Measurements from ENCODE around the gene P3H1.

P3H1 gene

GRCh38 chr1:42765832-42766740, 742 bp downstream of the P3H1 start (continued):
- TF ChIP-seq HIC1 (tag by site-specific recombination; IDR thresholded peaks at IDR 0.05) (no peak), ZNF2 (tag by site-specific recombination; IDR thresholded peaks at IDR 0.05) (peak; percentile 18; the same call in 1 of the 2 replicates), WT1 (tag by site-specific recombination; IDR thresholded peaks at IDR 0.05) (no peak), ZFP69B (tag by site-specific recombination; IDR thresholded peaks at IDR 0.05) (no peak), HOXA7 (CRISPR knock-in tag; IDR thresholded peaks at IDR 0.05; ENCODE audit: borderline replicate concordance) (no peak), MEIS1 (CRISPR knock-in tag; IDR thresholded peaks at IDR 0.05; ENCODE audit: borderline replicate concordance) (no peak), ZNF658 (tag by site-specific recombination; IDR thresholded peaks at IDR 0.05) (no peak), ZNF16 (tag by site-specific recombination; IDR thresholded peaks at IDR 0.05; ENCODE audit: low read depth) (no peak), ZNF335 (tag by site-specific recombination; conservative IDR thresholded peaks at IDR 0.05) (peak; percentile 89), ZNF514 (tag by site-specific recombination; IDR thresholded peaks at IDR 0.05) (no peak), ZFHX2 (tag by site-specific recombination; conservative IDR thresholded peaks at IDR 0.05) (peak; percentile 44), ZNF645 (tag by site-specific recombination; IDR thresholded peaks at IDR 0.05) (no peak), ZNF19 (tag by site-specific recombination; IDR thresholded peaks at IDR 0.05; ENCODE audit: low read depth) (no peak), ZNF10 (tag by site-specific recombination; IDR thresholded peaks at IDR 0.05) (peak; percentile 38; the same call in 1 of the 2 replicates), ZNF580 (tag by site-specific recombination; IDR thresholded peaks at IDR 0.05) (no peak), ZNF214 (tag by site-specific recombination; IDR thresholded peaks at IDR 0.05; ENCODE audit: borderline replicate concordance) (no peak), SP3 (tag by site-specific recombination; IDR thresholded peaks at IDR 0.05) (no peak), ZBTB21 (tag by site-specific recombination; IDR thresholded peaks at IDR 0.05) (no peak; the same call in 1 of the 2 replicates), ZIC2 (tag by site-specific recombination; IDR thresholded peaks at IDR 0.05) (no peak), RBAK (tag by site-specific recombination; IDR thresholded peaks at IDR 0.05) (no peak), ZNF394 (tag by site-specific recombination; IDR thresholded peaks at IDR 0.05; ENCODE audit: borderline replicate concordance) (0 out of 2 replicates have a peak, but pooled peaks have one; percentile 12), ZNF610 (tag by site-specific recombination; IDR thresholded peaks at IDR 0.05; ENCODE audit: borderline replicate concordance) (no peak), ZNF366 (tag by site-specific recombination; conservative IDR thresholded peaks at IDR 0.05) (no peak; the same call in 1 of the 2 replicates), REST (tag by site-specific recombination; IDR thresholded peaks at IDR 0.05) (no peak), ZNF530 (tag by site-specific recombination; IDR thresholded peaks at IDR 0.05; ENCODE audit: low read depth) (no peak), ZNF433 (tag by site-specific recombination; IDR thresholded peaks at IDR 0.05; ENCODE audit: low read depth) (no peak), YY2 (tag by site-specific recombination; IDR thresholded peaks at IDR 0.05) (no peak), ZNF221 (tag by site-specific recombination; IDR thresholded peaks at IDR 0.05; ENCODE audit: borderline replicate concordance) (no peak), ZNF670 (tag by site-specific recombination; IDR thresholded peaks at IDR 0.05; ENCODE audit: low read depth) (no peak), MYNN (tag by site-specific recombination; IDR thresholded peaks at IDR 0.05; ENCODE audit: borderline replicate concordance) (no peak), ZNF571 (tag by site-specific recombination; IDR thresholded peaks at IDR 0.05) (no peak), SETDB1 (IDR thresholded peaks at IDR 0.05; ENCODE audit: insufficient read length, low read length) (no peak)
- TF ChIP-seq, protein P1, sequence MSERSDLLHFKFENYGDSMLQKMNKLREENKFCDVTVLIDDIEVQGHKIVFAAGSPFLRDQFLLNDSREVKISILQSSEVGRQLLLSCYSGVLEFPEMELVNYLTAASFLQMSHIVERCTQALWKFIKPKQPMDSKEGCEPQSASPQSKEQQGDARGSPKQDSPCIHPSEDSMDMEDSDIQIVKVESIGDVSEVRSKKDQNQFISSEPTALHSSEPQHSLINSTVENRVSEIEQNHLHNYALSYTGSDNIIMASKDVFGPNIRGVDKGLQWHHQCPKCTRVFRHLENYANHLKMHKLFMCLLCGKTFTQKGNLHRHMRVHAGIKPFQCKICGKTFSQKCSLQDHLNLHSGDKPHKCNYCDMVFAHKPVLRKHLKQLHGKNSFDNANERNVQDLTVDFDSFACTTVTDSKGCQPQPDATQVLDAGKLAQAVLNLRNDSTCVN (tag by site-specific recombination; optimal IDR thresholded peaks at IDR 0.05) = no peak
